HFFc6 (cell line): ENCODE measurements around the gene PCBP4. TPM values are rescaled to one million over a fixed set of nuclear protein-coding genes. Genes with fewer than 3 reads are reported as not detected.
A peak's percentile ranks its signal among the peaks of the same experiment; 100 is the strongest.
"Not testable (repeated sequence)": the region's sequence is repeated elsewhere in the genome, so short reads cannot be mapped to it uniquely, and the experiment has no call there.

Experiments used
- DNase-seq: peaks from one replicate; pipeline ENCODE4 v3.0.0-alpha.2; 2018
- H3K27ac Mint-ChIP-seq: 2 replicates; pipeline ENCODE4 v1.8.0; 2020; ENCODE audit warnings: mild to moderate bottlenecking, mixed read lengths
- H3K27me3 Mint-ChIP-seq: 2 replicates; pipeline ENCODE4 v1.8.0; 2021; ENCODE audit warnings: mild to moderate bottlenecking, moderate library complexity, mixed read lengths; ENCODE audit not compliant: insufficient read depth
- H3K36me3 Mint-ChIP-seq: 2 replicates; pipeline ENCODE4 v1.8.0; 2021; ENCODE audit warnings: low read depth, mixed read lengths
- H3K4me1 Mint-ChIP-seq: 2 replicates; pipeline ENCODE4 v1.8.0; 2020; ENCODE audit warnings: low read depth, mixed read lengths
- H3K4me3 Mint-ChIP-seq: 2 replicates; pipeline ENCODE4 v1.8.0; 2020; ENCODE audit warnings: mild to moderate bottlenecking, moderate library complexity, mixed read lengths
- H3K9me3 Mint-ChIP-seq: 2 replicates; pipeline ENCODE4 v1.8.0; 2020; ENCODE audit warnings: mild to moderate bottlenecking, mixed read lengths
- total RNA-seq, 6 experiments: library from RNA; stranded (reverse); fragmentation: NEBNext Ultra II Directional; extraction: Animal tissue kit (Norgen Biotek cat#: 25700); gene quantifications; 2 replicates in 1 of 6; 3 replicates in 5 of 6; pipeline ENCODE4 v1.2.3, GENCODE V29; 2021
- TF ChIP-seq, protein P1 (sequence below): fragments of 200-600 bp; sonication (generic); IDR thresholded peaks from 2 replicates; pipeline ENCODE4 v1.5.0; 2021; ENCODE audit warnings: antibody characterized with exemption, mild to moderate bottlenecking

Gene PCBP4
- total RNA-seq, 6 experiments from 2014 or later: 98.6 to 128 (median 110) TPM

DNA sequence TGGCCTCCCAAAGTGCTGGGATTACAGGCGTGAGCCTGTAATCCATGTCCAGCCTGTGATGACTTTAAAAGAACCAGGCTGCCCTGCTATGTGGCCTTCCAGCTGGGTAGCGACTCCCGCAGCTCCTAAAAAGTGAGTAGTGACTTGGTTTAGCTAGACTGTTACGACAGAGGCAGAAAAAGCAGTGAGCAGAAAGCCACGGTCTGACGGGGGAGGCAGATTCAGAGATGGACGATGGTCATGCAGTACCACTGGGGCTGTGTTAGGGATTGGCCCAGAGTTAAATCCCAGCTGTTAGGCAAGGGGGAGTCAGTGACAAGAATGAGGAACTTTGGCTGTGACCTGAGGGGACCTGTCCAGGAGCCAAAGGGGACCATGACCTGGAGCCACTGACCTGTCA lies 31.5 kb upstream of the PCBP4 start:
- Mint-ChIP-seq H3K4me1 (peaks cover 19% of the 10 kb centered on the region), H3K36me3 (peaks cover 20% of the 10 kb centered on the region), H3K27ac (no peak overlapping the region), H3K4me3 (no peak overlapping the region), H3K27me3 (peaks cover 7% of the 10 kb centered on the region), H3K9me3 (no peaks in the 10 kb centered on the region)
- TF ChIP-seq, protein P1, sequence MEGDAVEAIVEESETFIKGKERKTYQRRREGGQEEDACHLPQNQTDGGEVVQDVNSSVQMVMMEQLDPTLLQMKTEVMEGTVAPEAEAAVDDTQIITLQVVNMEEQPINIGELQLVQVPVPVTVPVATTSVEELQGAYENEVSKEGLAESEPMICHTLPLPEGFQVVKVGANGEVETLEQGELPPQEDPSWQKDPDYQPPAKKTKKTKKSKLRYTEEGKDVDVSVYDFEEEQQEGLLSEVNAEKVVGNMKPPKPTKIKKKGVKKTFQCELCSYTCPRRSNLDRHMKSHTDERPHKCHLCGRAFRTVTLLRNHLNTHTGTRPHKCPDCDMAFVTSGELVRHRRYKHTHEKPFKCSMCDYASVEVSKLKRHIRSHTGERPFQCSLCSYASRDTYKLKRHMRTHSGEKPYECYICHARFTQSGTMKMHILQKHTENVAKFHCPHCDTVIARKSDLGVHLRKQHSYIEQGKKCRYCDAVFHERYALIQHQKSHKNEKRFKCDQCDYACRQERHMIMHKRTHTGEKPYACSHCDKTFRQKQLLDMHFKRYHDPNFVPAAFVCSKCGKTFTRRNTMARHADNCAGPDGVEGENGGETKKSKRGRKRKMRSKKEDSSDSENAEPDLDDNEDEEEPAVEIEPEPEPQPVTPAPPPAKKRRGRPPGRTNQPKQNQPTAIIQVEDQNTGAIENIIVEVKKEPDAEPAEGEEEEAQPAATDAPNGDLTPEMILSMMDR: no peak
- DNase-seq: no peak

DNA sequence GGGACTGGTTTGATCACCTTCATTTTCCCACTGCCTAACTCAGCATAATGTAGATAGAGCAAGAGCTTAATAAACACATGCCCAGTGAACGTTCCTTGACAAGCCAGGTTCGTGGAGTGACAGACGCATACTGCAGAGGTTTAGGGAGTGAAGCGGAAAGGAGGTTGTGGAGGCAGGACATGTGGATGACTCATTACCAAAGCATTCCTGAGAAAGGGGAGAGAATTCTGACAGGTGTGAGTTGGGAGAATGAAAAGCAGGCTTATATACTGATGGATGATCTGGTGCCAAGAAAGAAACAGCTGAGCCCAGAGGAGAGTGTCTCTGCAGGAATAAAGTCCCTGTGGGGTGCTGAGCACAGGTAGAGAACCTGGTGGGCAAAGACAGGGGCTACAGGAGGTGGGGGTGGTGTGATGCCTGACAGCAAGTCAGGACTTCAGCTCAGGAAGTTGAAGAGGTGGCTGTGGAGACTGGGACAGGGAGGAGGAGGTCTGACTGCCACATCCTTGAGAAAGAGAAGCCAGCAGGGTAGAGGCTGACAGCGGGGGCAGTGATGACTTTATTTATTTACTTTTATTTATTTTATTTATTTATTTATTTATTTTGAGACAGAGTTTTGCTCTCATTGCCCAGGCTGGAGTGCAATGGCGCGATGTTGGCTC lies 30.8 kb upstream of the PCBP4 start:
- H3K36me3 Mint-ChIP-seq: peaks cover 20% of the 10 kb centered on the region
- H3K27ac Mint-ChIP-seq: no peak overlapping the region
- TF ChIP-seq, protein P1: no peak
- no peak for DNase-seq
- no peak overlapping the region; the same call in 1 of the 2 replicates for H3K4me3 Mint-ChIP-seq
- peaks cover 5% of the 10 kb centered on the region for H3K27me3 Mint-ChIP-seq
- no peaks in the 10 kb centered on the region for H3K9me3 Mint-ChIP-seq
- H3K4me1 Mint-ChIP-seq: peaks cover 27% of the 10 kb centered on the region

DNA sequence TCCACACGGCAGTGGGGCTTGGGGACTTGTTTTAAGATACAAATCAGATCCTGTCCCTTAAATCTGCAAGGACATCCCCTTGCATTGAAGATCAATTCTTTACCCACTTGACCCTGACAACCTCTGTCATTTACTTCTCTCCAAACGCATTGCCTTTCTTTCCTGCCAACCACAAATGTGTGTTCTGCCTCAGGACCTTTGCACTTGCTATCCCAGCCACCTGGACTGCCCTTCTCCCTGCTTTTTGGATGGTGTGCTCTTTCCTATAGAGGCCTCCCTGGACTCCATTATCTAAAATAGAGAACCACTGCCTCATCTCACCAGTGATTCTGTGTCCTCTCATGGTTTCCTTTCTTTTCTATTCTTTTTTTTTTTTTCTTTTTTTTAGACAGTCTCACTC lies 29.9 kb upstream of the PCBP4 start:
- H3K36me3 Mint-ChIP-seq: peaks cover 26% of the 10 kb centered on the region
- no peak overlapping the region for H3K27ac Mint-ChIP-seq
- H3K27me3 Mint-ChIP-seq: peaks cover 3% of the 10 kb centered on the region
- TF ChIP-seq, protein P1: no peak
- no peaks in the 10 kb centered on the region for H3K9me3 Mint-ChIP-seq
- H3K4me3 Mint-ChIP-seq: no peak overlapping the region
- DNase-seq: no peak
- H3K4me1 Mint-ChIP-seq: peaks cover 32% of the 10 kb centered on the region

DNA sequence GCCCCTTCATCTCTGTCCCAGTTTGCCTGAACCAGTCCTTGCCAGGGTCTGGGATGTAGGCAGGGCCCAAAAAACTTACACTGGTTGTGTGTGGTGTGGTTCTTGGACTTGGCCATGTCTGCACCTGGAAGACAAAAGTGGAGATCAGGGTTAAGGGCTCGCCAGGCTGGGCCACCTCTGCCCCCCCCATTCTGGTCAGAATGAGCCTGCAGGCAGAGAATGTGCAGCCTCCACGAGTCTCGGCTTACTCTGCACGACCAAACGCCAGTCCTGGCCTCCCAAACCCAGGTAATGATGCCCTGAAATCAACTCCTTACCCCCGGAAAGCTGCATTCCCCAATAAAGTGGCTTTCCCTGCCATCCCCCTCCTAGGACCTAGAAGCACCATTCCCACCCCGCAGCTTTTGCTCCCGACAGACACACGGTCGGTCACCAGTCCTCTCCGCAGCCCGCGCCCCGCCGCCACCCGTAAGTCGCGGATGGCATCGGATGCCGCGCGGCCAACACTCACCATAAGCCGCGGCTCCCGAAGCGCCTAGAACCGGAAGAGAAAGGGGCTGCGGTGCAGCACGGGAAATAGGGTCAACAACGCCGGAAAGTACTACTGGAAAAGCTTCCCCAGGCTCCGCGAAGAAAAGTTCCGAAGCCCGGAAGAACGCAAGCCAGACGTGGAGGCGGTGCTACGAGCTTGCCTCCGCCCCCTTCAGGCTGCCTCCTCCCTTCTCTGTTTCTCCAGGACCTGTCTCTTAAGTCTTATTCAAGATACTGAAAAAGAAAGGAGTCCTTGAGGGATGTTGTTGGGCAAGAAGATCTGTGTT lies 28.3 kb upstream of the PCBP4 start, which contains the start of gene RPL29:
RPL29 (minus strand) TSS at position 550 of the 818 bp plus-strand sequence; CDS start at position 116, 434 bp downstream.
- Mint-ChIP-seq H3K36me3 (peaks cover 32% of the 10 kb centered on the region), H3K27me3 (peaks cover 3% of the 10 kb centered on the region), H3K9me3 (no peaks in the 10 kb centered on the region), H3K4me3 (peak within 1 kb of the TSS; percentile 98), H3K4me1 (peaks cover 33% of the 10 kb centered on the region), H3K27ac (peak within 1 kb of the TSS; percentile 99)
- peak; percentile 94 for DNase-seq
- TF ChIP-seq, protein P1: peak; percentile 62

DNA sequence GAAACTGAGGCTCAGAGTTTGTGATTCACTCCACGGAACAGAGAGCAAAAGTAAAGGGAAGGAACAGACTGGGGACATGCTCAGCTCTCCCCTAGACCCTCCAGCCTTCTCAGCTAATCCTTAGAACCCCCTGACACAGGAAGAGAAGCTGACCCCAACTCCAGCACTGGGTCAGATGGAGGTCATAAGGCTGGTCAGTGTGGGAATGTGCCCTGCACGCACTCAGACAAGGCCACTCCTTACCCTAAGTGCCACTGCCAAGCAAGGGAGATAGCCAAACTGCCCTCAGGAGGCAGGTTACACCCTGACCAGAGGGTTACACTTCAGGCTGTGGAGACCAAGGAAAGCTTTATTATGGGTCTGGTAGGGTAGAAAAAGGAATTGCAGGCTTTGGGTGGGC lies 27.3 kb upstream of the PCBP4 start:
- Mint-ChIP-seq H3K36me3 (peaks cover 32% of the 10 kb centered on the region), H3K27me3 (peaks cover 2% of the 10 kb centered on the region), H3K4me1 (peaks cover 33% of the 10 kb centered on the region), H3K9me3 (no peaks in the 10 kb centered on the region), H3K4me3 (peak overlapping the region; percentile 98), H3K27ac (peak overlapping the region; percentile 99)
- TF ChIP-seq, protein P1: no peak
- DNase-seq: no peak

DNA sequence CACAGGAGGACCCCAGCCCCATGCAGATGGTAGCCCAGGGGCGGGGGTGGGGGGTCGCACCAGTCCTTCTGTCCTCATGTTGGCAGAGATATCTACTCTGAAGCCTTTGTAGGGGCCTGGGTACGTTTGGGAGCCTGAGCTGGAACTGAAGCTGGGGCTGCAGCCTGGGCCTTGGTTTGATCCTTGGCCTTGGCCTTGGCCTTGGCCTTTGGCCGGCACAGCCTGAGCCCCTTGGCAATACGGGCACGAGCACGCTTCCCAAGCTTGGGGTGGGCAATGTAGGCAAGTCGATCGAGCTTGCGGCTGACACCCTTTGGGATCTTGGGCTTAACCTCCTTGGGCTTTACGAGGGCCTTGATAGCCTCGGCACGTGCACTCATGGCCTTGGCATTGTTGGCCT lies 26.4 kb upstream of the PCBP4 start:
- Mint-ChIP-seq H3K27ac (peak overlapping the region; percentile 99), H3K4me1 (peaks cover 41% of the 10 kb centered on the region), H3K36me3 (peaks cover 32% of the 10 kb centered on the region), H3K4me3 (peak overlapping the region; percentile 98)
- H3K9me3 Mint-ChIP-seq, DNase-seq, H3K27me3 Mint-ChIP-seq: not testable (repeated sequence)
